GM21825 (cell line): ENCODE results near the gene CNTNAP2.

ENCODE experiments used
- ATAC-seq: cut with Tn5 transposase; IDR thresholded peaks from one replicate; pipeline ENCODE4 v1.9.1; 2021; ENCODE audit warnings: mild to moderate bottlenecking, moderate library complexity; ENCODE audit not compliant: unreplicated experiment

The CNTNAP2 gene

GRCh38 chr7:146554556-146554955 lies 438.0 kb downstream of the CNTNAP2 start:
- ATAC-seq, result no peak

GRCh38 chr7:146557971-146558469 lies 441.4 kb downstream of the CNTNAP2 start:
- ATAC-seq, result no peak

GRCh38 chr7:146565872-146566271 lies 449.3 kb downstream of the CNTNAP2 start:
- ATAC-seq, result no peak

GRCh38 chr7:146575903-146576302 lies 459.3 kb downstream of the CNTNAP2 start:
- ATAC-seq, result no peak

GRCh38 chr7:146591976-146592375 lies 475.4 kb downstream of the CNTNAP2 start:
- no peak for ATAC-seq

- no peak for ATAC-seq
Measured at GRCh38 chr7:146606628-146607027, 490.0 kb downstream of the CNTNAP2 start.

GRCh38 chr7:146619641-146620040 lies 503.0 kb downstream of the CNTNAP2 start:
- no peak for ATAC-seq

- no peak for ATAC-seq
Measured at GRCh38 chr7:146626912-146627311, 510.3 kb downstream of the CNTNAP2 start.

- ATAC-seq, result no peak
Measured at GRCh38 chr7:146635205-146636032, 518.8 kb downstream of the CNTNAP2 start.

GRCh38 chr7:146636033-146636356 lies 519.4 kb downstream of the CNTNAP2 start:
- no peak for ATAC-seq

- no peak for ATAC-seq
Measured at GRCh38 chr7:146636581-146636980, 520.0 kb downstream of the CNTNAP2 start.

- no peak for ATAC-seq
Measured at GRCh38 chr7:146639291-146639690, 522.7 kb downstream of the CNTNAP2 start.

GRCh38 chr7:146641491-146641890 lies 524.9 kb downstream of the CNTNAP2 start:
- ATAC-seq, result no peak

GRCh38 chr7:146645383-146645976 lies 528.9 kb downstream of the CNTNAP2 start:
- ATAC-seq, result no peak

- ATAC-seq, result no peak
Measured at GRCh38 chr7:146647445-146647844, 530.8 kb downstream of the CNTNAP2 start.

GRCh38 chr7:146652176-146652575 lies 535.6 kb downstream of the CNTNAP2 start:
- no peak for ATAC-seq

GRCh38 chr7:146654048-146654447 lies 537.4 kb downstream of the CNTNAP2 start:
- ATAC-seq, result no peak

- no peak for ATAC-seq
Measured at GRCh38 chr7:146655928-146656797, 539.6 kb downstream of the CNTNAP2 start.

GRCh38 chr7:146656988-146657387 lies 540.4 kb downstream of the CNTNAP2 start:
- no peak for ATAC-seq

GRCh38 chr7:146658604-146659003 lies 542.0 kb downstream of the CNTNAP2 start:
- ATAC-seq, result no peak

- ATAC-seq, result no peak
Measured at GRCh38 chr7:146659732-146660131, 543.1 kb downstream of the CNTNAP2 start.
